Progenitor cell of endocrine pancreas (in vitro differentiated cells): Measurements from ENCODE around the gene CNNM3. TPM values are rescaled to one million over a fixed set of nuclear protein-coding genes. Genes with fewer than 3 reads are reported as not detected.

ENCODE experiments used
- DNase-seq: peaks from one replicate; pipeline ENCODE4 v3.0.0; 2021; ENCODE audit warnings: low spot score; ENCODE audit not compliant: unreplicated experiment
- H3K27ac Mint-ChIP-seq: 2 replicates; pipeline ENCODE4 v1.8.0; 2021; ENCODE audit warnings: mild to moderate bottlenecking, moderate library complexity, mixed read lengths
- H3K27me3 Mint-ChIP-seq: 2 replicates; pipeline ENCODE4 v1.8.0; 2021; ENCODE audit warnings: mixed read lengths
- H3K36me3 Mint-ChIP-seq: 2 replicates; pipeline ENCODE4 v1.8.0; 2022; ENCODE audit warnings: mixed read lengths; ENCODE audit not compliant: insufficient read depth
- H3K4me1 Mint-ChIP-seq: 2 replicates; pipeline ENCODE4 v1.8.0; 2021; ENCODE audit warnings: low read depth, mixed read lengths
- H3K4me3 Mint-ChIP-seq: 2 replicates; pipeline ENCODE4 v1.8.0; 2021; ENCODE audit warnings: low read depth, mild to moderate bottlenecking, moderate library complexity, mixed read lengths
- H3K9me3 Mint-ChIP-seq: 2 replicates; pipeline ENCODE4 v1.8.0; 2021; ENCODE audit warnings: low read depth, mixed read lengths
- CTCF ChIP-seq: fragments of 200-600 bp; sonication (generic); IDR thresholded peaks from one replicate; pipeline ENCODE4 v1.5.0; 2021; ENCODE audit warnings: antibody characterized with exemption, mild to moderate bottlenecking; ENCODE audit not compliant: unreplicated experiment
- total RNA-seq: library from RNA; stranded (reverse); gene quantifications from 2 replicates; pipeline ENCODE4 v1.2.1, GENCODE V29; 2021

Gene CNNM3
- total RNA-seq, 1 donor from 2014 or later = 54.0 TPM

DNA sequence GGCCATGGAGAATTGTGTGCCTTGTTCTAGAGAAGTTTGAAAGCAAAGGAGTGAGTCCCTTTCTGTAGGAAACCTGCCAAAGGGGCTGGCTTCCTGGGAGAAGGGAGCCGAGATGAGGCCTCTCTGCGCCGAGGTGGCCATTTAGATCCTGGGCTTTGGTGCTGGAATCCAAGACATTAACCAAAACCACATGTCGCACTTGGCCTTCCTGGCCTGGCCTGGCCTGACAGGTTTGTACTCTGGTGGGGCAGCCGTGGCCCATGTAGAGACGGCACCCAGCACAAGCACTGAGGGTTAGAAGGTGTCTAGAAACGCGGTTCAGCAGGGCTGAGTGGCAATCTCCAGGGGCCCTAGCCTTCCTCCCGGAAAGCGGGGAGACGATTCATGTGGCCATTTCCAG, 7.1 kb downstream of the CNNM3 start:
- Mint-ChIP-seq H3K9me3 (no peaks in the 10 kb centered on the region), H3K36me3 (peaks cover 13% of the 10 kb centered on the region), H3K27ac (no peak overlapping the region), H3K27me3 (no peaks in the 10 kb centered on the region), H3K4me3 (no peak overlapping the region), H3K4me1 (peaks cover 46% of the 10 kb centered on the region)
- no peak for TF ChIP-seq CTCF
- no peak for DNase-seq

DNA sequence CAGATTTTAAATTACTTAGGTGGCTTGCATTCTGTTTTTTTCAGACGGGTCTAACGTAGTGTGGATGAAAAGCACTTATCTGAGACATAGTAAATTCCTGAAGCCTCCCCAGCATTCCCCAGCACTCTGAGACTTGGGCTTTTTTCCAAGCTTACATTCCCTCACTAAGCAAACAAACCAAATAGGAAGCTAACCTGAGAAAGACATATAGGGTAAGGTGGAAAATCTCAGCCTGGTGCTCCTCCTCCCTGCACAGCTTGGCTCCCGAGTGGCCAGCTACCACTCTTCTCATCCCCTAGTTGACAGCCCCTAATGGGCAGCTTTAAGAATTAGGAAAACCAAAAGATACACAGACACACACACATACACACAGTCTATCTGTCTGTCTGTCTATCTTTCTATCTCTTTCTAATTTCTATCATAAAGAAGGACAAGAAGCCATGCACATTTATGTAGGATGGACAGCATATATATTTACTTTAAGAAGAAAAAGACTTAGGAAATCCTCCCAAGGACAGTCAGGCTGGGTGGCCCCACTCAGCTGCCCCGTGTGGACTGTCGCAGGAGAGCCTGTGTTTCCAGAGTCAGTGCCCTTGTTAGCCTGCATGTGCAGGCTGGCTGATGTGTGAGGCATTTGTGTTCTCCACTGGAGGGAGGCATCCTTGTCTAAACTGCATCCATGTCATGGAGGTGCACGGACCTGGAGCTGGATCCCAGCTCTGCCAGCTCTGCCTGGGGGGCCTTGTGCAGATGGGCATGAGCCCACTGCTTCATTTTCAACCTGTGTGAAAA, 8.2 kb downstream of the CNNM3 start:
- Mint-ChIP-seq H3K27me3 (no peaks in the 10 kb centered on the region), H3K27ac (no peak overlapping the region), H3K9me3 (no peaks in the 10 kb centered on the region), H3K4me3 (no peak overlapping the region), H3K36me3 (peaks cover 18% of the 10 kb centered on the region), H3K4me1 (peaks cover 35% of the 10 kb centered on the region)
- TF ChIP-seq CTCF = no peak
- DNase-seq = no peak

GRCh38 chr2:96825057-96825456, 9.0 kb downstream of the CNNM3 start:
- no peaks in the 10 kb centered on the region for H3K9me3 Mint-ChIP-seq
- H3K27me3 Mint-ChIP-seq = no peaks in the 10 kb centered on the region
- no peak for TF ChIP-seq CTCF
- no peak for DNase-seq
- H3K4me3 Mint-ChIP-seq = no peak overlapping the region
- no peak overlapping the region for H3K27ac Mint-ChIP-seq
- peaks cover 22% of the 10 kb centered on the region for H3K36me3 Mint-ChIP-seq
- peaks cover 27% of the 10 kb centered on the region for H3K4me1 Mint-ChIP-seq

DNA sequence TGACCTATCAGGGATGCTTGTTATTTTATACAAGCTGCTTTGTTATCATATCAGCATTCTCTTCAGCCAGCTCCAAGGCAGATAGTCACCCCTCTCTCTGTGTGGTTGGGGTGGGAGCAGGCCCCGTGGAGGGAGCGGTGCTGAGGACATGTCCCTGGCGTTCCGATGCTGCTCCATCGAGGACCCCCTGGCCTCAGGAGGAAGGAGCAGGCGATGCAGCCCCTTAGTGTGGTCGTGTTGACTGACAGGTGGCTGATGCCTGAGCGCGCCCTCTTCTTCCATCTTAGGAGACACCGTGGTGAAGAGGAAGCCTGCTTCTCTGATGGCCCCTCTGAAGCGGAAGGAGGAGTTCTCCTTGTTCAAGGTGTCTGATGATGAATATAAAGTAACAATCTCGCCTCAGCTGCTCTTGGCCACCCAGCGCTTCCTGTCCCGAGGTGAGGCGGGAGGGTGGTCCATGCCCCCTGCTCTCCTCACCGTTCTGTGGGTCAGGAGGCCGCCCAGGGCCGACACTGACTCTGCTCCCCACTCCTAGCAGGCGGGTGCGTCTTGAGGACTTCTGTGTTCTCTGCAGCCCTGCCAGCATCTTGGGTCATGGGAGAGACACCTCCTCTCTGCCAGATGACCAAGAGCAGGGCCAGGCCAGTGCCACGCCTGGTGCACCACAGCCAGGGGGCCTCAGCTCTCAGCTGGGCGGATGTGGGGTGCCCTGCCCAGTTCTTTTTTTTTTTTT, 10.6 kb downstream of the CNNM3 start:
- no peak for TF ChIP-seq CTCF
- Mint-ChIP-seq H3K9me3 (no peaks in the 10 kb centered on the region), H3K27ac (no peak overlapping the region), H3K36me3 (peaks cover 26% of the 10 kb centered on the region), H3K4me3 (no peak overlapping the region), H3K27me3 (no peaks in the 10 kb centered on the region), H3K4me1 (peaks cover 17% of the 10 kb centered on the region)
- DNase-seq = no peak

- Mint-ChIP-seq H3K4me3 (no peak overlapping the region), H3K4me1 (peaks cover 29% of the 10 kb centered on the region), H3K27ac (no peak overlapping the region), H3K9me3 (no peaks in the 10 kb centered on the region), H3K36me3 (peaks cover 24% of the 10 kb centered on the region), H3K27me3 (no peaks in the 10 kb centered on the region)
- DNase-seq = no peak
- TF ChIP-seq CTCF = no peak
Measured at GRCh38 chr2:96828436-96828835, 12.4 kb downstream of the CNNM3 start.
